Psoas muscle (tissue), 8 donors: ENCODE data around the gene DIAPH1. TPM values are rescaled to one million over a fixed set of nuclear protein-coding genes. Genes with fewer than 3 reads are reported as not detected.

Experiments
- ATAC-seq, 4 donors: fragments of 200-7000 bp; cut with Tn5 transposase; one replicate each; pipeline ENCODE4 v1.9.1; 2020; ENCODE audit warnings: moderate library complexity in 3 of 4, mild to moderate bottlenecking in 2 of 4
- DNase-seq, 2 donors: peaks; one replicate each; pipeline ENCODE4 v3.0.0-alpha.2; 2020
- H3K27ac ChIP-seq: fragments of 200-600 bp; one replicate; pipeline ENCODE4 v1.8.0; 2022
- H3K27me3 ChIP-seq, 3 donors: fragments of 200-600 bp in 1 of 3; one replicate each; pipeline versions ENCODE4 v1.6.1 to v1.8.0; 2013 to 2022; ENCODE audit warnings: low read length in 2 of 3, mild to moderate bottlenecking in 2 of 3, moderate library complexity in 1 of 3; ENCODE audit not compliant: insufficient read depth in 3 of 3
- H3K36me3 ChIP-seq, 2 donors: fragments of 200-600 bp in 1 of 2; one replicate each; pipeline versions ENCODE4 v1.6.1 to v1.8.0; 2013 to 2022; ENCODE audit warnings: low read depth in 1 of 2, mild to moderate bottlenecking in 1 of 2, moderate library complexity in 1 of 2; ENCODE audit not compliant: insufficient read depth in 1 of 2
- H3K4me1 ChIP-seq: fragments of 200-600 bp; one replicate; pipeline ENCODE4 v1.8.0; 2022
- H3K4me3 ChIP-seq: fragments of 200-600 bp; one replicate; pipeline ENCODE4 v1.8.0; 2022; ENCODE audit warnings: mild to moderate bottlenecking
- H3K9me3 ChIP-seq: fragments of 200-600 bp; one replicate; pipeline ENCODE4 v1.8.0; 2022
- CTCF ChIP-seq: fragments of 200-600 bp; IDR thresholded peaks from one replicate; pipeline ENCODE4 v1.8.0; 2022; ENCODE audit warnings: antibody characterized with exemption
- WGBS, 3 donors: extraction: QIAGEN DNeasy Blood & Tissue Kit; methylation state at CpG; one replicate each; pipeline versions ENCODE4 v1.1.6 to v1.1.7; 2013; 5-methylcytosine and 5-hydroxymethylcytosine counted together
- intact Hi-C, 2 donors: fragments of 100-400 bp; cut with DNase I; formaldehyde crosslinking; loops; one replicate each; pipeline versions ENCODE4 v1.11.0 to v1.14.2; 2022
- polyA plus RNA-seq, 3 donors: library from polyadenylated mRNA; stranded (reverse); fragments of 200-250 nt; gene quantifications; one replicate each; pipeline ENCODE4 v1.2.3, GENCODE V29; 2013
- total RNA-seq, 4 donors: library from RNA; stranded (reverse); fragmentation: NEBNext Ultra II Directional in 2 of 4; extraction: Animal tissue kit (Norgen Biotek cat#: 25700) in 2 of 4; gene quantifications; one replicate each; pipeline versions ENCODE4 v1.2.1 to v1.2.4, GENCODE V29; 2021 to 2023
- donor health status: healthy with polysubstance abuse.
- donor health status: DM: no; HTN: no; CAD: no; lungs with moderate emphysema.
- donor health status: Bipolar disorder and iron deficiency.
- donor health status: healthy.
- donor health status: DM: yes; HTN: yes; CAD: no.
- donor health status: DM: no; HTN: no; CAD: no.
- donor health status: DM: no; HTN: no; CAD: no.
- donor health status: DM: yes; HTN: yes; CAD: no.

The DIAPH1 gene
- total and polyA plus RNA-seq, 7 donors: 93.1 to 217 (median 137) TPM

- no peak for DNase-seq
- intact Hi-C loops: no loop called here
- Histone ChIP-seq H3K36me3 (peaks cover 10 to 52% of the 10 kb centered on the region in 2 donors), H3K27ac (peak overlapping the region; percentile 90), H3K9me3 (no peaks in the 10 kb centered on the region), H3K4me3 (no peak overlapping the region), H3K4me1 (peaks cover 79% of the 10 kb centered on the region), H3K27me3 (no peaks in the 10 kb centered on the region)
- 70 to 83% (median 78%) methylated on average over 4 of the region's 4 CpGs for WGBS, 3 donors
- ATAC-seq: no peak
- TF ChIP-seq CTCF: no peak
Measured at GRCh38 chr5:141515946-141516671, 102.7 kb downstream of the DIAPH1 start.

- no peak overlapping the region for H3K4me3 ChIP-seq
- DNase-seq (no peak), ATAC-seq (no peak)
- TF ChIP-seq CTCF: no peak
- peak overlapping the region; percentile 90 for H3K27ac ChIP-seq
- H3K36me3 ChIP-seq: peaks cover 10 to 57% of the 10 kb centered on the region in 2 donors
- H3K9me3 ChIP-seq: no peaks in the 10 kb centered on the region
- H3K27me3 ChIP-seq: no peaks in the 10 kb centered on the region
- peaks cover 69% of the 10 kb centered on the region for H3K4me1 ChIP-seq
- intact Hi-C loops: no loop called here
- 60 to 76% (median 63%) methylated on average over 3 of the region's 3 CpGs for WGBS, 3 donors
Measured at GRCh38 chr5:141515141-141515540, 103.7 kb downstream of the DIAPH1 start.

- TF ChIP-seq CTCF: no peak
- Histone ChIP-seq H3K4me3 (peak overlapping the region; percentile 61), H3K4me1 (peaks cover 67% of the 10 kb centered on the region), H3K27me3 (no peaks in the 10 kb centered on the region), H3K36me3 (peaks cover 9 to 56% of the 10 kb centered on the region in 2 donors), H3K9me3 (no peaks in the 10 kb centered on the region), H3K27ac (peak overlapping the region; percentile 90)
- ATAC-seq (peak; percentile 43 to 77 (median 58)), DNase-seq (peak in 1 of 2 donors; percentile 46)
- WGBS, 3 donors: 26 to 33% (median 28%) methylated on average over 6 of the region's 6 CpGs
- intact Hi-C loops: loop anchor here in 1 of 2 donors (5.0 kb wide), 2 partner anchors 37 to 82 kb away; partner anchors contain the start of genes PCDHGA12 and PCDHGC3
Measured at GRCh38 chr5:141514330-141515133, 104.3 kb downstream of the DIAPH1 start.

- ATAC-seq (peak; percentile 65 to 74 (median 70)), DNase-seq (peak; percentile 80 to 84)
- Histone ChIP-seq H3K36me3 (peaks cover 6 to 49% of the 10 kb centered on the region in 2 donors), H3K4me3 (peak overlapping the region; percentile 61), H3K27me3 (no peaks in the 10 kb centered on the region), H3K9me3 (no peaks in the 10 kb centered on the region), H3K4me1 (peaks cover 64% of the 10 kb centered on the region), H3K27ac (peak overlapping the region; percentile 90)
- WGBS, 3 donors: 2 to 5% (median 4%) methylated on average over 28 to 29 of the region's 29 CpGs
- TF ChIP-seq CTCF: no peak
- intact Hi-C loops: loop anchor here in 1 of 2 donors (5.0 kb wide), 2 partner anchors 36 to 81 kb away; partner anchors contain the start of genes PCDHGA12 and PCDHGC3
Measured at GRCh38 chr5:141513627-141514329, 105.0 kb downstream of the DIAPH1 start.
